COR-L47 (cell line): ENCODE data around the gene ISYNA1.
"Not testable (repeated sequence)": the region's sequence is repeated elsewhere in the genome, so short reads cannot be mapped to it uniquely, and the experiment has no call there.

ENCODE experiments used
- DNase-seq: peaks from one replicate; lab custom pipeline; 2025; lab: John Stamatoyannopoulos, UW

The ISYNA1 gene

DNA sequence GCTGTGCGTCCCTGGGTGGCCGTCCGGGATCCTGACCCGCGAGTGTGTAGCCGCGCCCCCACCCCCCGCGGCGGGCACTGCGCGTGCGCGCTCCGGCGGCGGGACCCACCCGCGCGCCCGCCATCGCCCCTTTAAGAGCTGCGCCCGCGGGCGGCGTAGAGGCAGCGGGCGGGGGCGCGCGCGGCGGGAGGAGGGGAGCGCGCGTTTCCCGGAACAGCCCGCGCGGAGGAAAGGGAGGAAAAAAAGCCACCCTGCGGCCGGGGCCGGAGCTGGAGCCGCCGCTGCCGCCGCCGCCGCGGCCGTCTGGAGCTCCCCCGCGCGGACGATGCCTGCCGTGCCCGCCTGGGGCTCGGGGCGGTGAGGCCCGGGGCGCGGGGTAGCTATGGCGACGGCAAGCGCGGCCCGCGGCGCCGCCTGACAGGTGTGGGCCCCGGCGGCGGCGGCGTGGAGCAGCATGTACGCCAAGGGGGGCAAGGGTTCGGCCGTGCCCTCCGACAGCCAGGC lies 18.7 kb downstream of the ISYNA1 start, which contains the start of gene SSBP4:
Gene SSBP4 (plus strand): TSS at position 204 of the 504 bp plus-strand sequence. CDS start 251 bp downstream, at position 455.
- DNase-seq: peak; percentile 90

- DNase-seq: no peak
These were observed 19.3 kb downstream of the ISYNA1 start for GRCh38 chr19:18418483-18419194.

DNA sequence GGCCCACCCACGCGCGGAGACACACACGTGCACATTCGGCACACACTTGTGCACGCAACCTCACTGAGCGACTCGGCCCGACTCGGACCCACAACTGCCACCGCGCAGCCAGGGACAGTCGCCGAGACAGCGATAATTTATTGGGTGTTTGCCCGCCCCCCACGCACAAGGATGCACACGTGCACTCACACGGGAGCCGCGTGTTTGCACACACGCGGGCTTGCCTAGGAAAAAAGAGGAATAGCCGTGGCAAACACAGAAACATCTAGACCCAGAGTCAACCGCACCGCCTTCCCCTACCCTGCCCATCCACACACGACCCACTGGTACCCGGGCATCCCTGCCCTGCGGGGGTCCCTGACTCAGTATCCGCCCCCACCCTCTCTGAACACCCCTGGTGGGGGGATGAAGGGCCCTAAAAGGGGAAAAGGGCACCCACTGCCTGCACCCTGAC lies 19.9 kb downstream of the ISYNA1 start:
- DNase-seq: no peak

DNA sequence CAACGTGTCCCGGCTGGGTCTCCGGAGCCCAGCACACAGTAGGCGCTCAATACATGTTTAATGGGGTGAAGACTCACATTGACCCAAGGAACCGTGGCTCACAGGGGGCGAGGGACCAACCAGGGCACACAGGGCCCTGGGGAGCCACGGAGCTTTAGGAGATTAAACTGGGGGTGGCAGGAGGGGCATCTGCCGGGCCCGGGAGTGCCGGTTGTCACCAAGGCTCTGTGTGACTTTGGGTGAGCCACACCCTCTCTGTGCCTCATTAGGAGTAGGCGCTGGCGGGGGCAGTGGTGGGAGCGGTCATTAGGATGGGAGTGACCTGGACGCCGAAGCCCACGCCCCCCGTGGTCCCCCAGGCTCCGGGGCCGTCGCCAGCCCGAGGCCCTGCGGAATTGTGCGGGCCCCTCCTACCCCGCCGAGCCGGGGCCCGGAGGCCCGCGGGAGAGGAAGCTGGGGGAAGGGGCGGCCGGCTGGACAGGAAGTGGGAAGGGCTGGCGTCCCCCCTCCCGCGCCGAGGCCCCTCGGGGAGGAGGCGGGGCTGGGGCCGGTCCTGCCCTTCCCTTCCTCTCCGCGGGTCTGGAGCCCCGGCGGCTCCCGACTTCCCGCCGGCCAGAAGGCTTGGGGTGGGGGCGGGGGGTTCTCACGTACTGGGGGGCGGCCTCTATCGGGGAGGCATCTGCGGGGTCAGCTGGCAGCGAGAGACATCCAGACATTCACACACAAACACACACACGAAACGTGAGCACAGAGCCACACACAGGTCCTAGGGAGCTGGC lies 20.5 kb downstream of the ISYNA1 start:
- peak; percentile 83 for DNase-seq

GRCh38 chr19:18416778-18417249 lies 21.1 kb downstream of the ISYNA1 start:
- DNase-seq: peak; percentile 87

- peak; percentile 83 for DNase-seq
These were observed 22.6 kb downstream of the ISYNA1 start for GRCh38 chr19:18415178-18415867.

GRCh38 chr19:18414504-18415177 lies 23.3 kb downstream of the ISYNA1 start:
- no peak for DNase-seq

GRCh38 chr19:18412610-18413239 lies 25.2 kb downstream of the ISYNA1 start:
- no peak for DNase-seq

GRCh38 chr19:18408053-18408476 lies 29.9 kb downstream of the ISYNA1 start:
- DNase-seq: no peak

DNA sequence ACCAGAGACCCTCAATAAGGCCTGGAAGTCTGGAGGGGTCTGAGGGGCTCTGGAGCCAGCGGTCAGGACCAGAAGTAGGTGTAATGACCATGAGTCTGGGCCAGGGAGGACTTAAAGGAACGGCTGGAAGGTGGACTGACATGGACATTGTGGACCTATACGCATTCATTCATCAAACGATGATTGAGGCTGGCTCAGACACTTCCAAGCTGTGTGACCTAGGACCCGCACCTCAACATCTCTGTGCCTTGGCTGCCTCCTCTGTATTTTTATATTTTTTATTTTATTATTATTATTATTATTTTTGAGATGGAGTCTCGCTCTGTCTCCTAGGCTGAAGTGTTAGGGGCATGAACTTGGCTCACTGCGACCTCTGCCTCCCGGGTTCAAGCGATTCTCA lies 31.2 kb downstream of the ISYNA1 start:
- no peak for DNase-seq

DNA sequence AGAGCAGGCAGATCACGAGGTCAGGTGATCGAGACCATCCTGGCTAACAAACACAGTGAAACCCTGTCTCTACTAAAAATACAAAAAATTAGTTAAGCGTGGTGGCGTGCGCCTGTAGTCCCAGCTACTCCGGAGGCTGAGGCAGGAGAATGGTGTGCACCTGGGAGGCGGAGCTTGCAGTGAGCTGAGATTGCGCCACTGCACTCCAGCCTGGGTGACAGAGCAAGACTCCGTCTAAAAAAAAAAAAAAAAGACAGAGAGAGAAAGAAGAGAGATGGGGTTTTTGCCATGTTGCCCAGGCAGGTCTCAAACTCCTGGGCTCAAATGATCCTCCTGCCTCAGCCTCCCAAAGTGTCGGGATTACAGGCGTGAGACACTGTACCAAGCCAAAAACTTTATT lies 32.2 kb downstream of the ISYNA1 start:
- not testable (repeated sequence) for DNase-seq

DNA sequence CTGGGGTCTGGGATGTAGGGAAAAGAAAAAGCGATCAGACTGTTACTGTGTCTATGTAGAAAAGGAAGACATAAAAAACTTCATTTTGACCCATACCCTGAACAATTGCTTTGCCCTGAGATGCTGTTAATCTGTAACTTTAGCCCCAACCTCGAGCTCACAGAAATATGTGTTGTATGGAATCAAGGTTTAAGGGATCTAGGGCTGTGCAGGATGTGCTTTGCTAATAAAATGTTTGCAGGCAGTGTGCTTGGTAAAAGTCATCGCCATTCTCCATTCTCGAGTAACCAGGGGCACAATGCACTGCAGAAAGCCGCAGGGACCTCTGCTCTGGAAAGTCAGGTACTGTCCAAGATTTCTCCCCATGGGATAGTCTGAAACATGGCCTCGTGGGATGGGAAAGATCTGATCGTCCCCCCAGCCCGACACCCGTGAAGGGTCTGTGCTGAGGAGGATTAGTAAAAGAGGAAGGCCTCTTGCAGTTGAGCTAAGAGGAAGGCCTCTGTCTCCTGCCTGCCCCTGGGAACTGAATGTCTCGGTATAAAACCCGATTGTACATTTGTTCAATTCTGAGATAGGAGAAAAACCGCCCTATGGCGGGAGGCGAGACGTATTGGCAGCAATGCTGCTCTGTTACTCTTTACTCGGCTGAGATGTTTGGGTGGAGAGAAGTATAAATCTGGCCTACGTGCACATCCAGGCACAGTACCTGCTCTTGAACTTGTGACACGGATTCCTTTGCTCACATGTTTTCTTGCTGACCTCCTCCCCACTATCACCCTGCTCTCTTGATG lies 35.3 kb downstream of the ISYNA1 start:
- DNase-seq: not testable (repeated sequence)

DNA sequence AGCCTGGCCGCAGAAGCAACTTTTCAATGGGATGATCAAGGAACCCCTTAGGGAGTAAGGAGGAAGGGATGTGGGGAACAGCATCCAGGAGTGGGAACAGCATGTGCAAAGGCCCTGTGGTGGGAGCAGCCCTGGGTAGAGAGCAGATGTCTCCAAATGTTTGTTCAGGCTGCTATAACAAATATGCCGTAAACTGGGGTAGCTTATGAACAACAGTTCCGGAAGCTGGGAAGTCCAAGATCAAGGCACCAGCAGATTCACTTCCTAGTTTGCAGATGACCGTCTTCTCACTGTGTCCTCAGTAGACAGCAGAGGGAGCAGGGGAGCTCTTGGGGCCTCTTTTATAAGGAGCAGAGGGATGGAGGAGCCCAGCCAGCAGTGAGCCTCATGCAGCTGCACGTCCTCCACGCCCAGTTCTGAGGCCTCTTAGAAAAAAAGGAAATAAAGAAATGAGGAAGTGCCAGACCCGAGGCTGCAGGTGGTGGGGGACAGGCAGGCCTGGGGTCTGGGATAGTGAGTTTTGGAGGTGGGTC lies 36.3 kb downstream of the ISYNA1 start:
- DNase-seq: peak; percentile 16

GRCh38 chr19:18399008-18399407 lies 38.9 kb downstream of the ISYNA1 start:
- DNase-seq: no peak

DNA sequence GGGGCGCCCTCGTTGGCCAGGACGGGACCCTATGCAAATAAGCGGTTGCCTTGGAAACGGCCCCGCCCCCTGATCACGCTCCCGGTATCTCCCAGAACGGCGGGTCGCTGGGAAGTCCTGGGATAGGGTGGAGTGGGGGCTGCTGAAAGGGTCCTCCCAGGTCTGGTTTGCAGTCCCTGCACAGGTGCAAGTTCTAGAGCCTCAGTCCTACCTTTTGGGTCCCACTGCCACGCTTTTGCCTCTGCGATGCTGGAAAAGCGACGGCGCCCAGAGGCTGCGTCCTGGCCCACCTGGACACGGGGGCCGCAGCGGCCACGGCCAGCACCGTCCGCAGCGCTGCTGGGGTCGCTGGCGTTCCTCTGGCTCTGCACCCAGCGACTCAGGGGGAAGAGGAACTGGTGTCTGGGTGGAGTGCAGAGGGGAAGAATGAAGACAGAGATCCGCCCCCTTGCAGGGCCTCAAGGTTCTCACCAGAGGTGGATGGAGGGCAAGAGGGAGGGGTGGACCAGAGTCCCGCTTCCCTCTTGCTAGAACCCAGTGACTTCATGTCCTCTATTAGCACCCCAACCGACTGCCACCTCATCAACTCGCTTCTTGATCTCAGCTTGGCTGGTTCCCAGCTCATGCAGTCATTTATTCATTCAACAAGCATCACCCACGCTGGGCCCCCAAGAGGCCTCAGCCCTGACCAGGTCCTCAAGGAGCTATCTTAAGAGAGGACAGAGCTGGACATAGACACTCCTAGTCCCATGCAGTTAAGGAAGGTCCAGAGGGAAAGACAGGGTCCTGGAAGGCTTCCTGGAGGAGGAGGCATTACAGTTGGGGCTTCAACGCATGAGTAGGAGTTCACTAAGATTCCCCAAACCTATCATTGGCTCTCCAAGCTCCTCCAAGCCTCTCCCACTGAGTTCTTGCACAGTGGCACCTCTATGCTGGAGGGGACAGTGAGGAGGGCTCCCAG lies 40.4 kb downstream of the ISYNA1 start, which contains the start of gene LRRC25:
Gene LRRC25 (minus strand): TSS at position 381 of the 961 bp plus-strand sequence. CDS start 659 bp downstream, outside the sequence.
- DNase-seq: no peak

DNA sequence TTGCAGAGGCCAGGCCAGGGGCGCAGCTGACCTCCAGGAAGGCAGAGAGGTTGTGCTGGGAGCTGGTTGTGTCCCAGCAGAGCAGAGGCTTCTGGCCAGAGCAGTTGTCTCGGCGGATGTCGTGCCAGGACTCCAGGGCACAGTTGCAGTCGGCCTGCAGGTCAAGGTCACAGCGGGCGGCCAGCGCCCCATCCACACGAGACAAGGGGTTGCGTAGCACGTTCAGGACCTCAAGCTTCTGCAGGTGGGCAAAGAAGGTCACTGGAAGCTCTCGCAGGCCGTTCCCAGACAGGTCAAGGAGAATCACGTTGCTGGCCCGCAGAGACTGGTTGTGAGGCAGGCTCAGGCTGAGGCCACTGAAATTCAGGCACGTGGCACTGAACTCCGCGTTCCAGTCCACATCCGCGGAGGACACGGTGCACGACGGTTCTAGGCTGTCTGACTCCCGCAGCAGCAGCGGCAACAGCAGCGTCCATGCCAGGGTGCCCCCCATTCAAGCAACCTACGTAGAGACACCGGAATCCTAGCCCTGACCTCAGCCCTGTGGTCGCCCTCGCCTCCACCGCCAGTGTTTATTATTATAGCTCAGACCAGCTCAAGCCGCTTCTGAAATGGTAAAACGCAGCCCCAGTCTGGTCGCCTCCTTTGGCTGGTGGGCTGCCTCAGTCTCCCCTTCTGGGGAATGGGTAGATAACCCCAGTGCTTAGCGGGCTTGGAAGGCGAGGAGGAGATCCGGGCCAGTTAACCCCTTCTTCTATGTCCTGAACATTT lies 41.3 kb downstream of the ISYNA1 start:
- no peak for DNase-seq

DNA sequence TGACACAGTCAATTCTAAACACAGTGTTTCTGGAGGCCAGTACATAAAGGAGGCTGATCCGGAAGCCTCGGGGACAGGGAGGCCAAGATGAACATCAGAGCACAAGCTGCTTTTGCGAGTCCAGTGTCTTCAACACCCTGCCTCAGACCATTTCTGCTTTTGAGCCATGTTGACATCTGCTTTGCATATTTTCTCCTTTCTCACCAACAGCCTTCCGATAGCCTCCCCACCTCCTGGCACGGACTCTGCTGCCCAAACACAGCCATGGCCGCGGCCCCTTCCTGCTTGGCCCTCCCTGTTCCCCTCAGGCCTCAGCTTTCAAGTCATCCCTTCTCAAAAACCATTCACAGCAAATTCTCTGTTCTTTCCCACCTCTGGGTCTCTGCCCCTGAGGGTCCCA lies 44.1 kb downstream of the ISYNA1 start:
- no peak for DNase-seq

DNA sequence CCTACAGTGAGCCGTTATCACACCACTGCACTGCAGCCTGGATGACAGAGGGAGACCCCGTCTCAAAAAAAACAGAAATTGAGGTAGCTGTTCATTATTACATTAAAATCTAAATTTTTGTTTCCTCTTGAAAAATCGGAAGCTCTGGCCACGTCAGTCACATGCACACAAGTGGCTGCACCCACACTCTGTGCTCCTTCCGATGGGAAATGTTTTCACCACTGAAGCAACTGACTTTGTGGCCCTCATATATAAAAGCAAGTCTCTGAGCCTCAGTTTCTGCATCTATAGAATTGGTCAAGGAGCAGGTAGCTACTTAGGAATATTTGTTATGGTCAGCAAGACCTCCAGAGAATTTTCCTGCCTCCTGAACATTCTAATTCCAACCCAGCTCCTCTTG lies 45.0 kb downstream of the ISYNA1 start:
- DNase-seq: no peak
